ENCODE data around the gene TFAP2C. TPM values are rescaled to one million over a fixed set of nuclear protein-coding genes. Genes with fewer than 3 reads are reported as not detected.

The TFAP2C gene
- total RNA-seq, 1 experiment from 2014 or later: 2.8 TPM

DNA sequence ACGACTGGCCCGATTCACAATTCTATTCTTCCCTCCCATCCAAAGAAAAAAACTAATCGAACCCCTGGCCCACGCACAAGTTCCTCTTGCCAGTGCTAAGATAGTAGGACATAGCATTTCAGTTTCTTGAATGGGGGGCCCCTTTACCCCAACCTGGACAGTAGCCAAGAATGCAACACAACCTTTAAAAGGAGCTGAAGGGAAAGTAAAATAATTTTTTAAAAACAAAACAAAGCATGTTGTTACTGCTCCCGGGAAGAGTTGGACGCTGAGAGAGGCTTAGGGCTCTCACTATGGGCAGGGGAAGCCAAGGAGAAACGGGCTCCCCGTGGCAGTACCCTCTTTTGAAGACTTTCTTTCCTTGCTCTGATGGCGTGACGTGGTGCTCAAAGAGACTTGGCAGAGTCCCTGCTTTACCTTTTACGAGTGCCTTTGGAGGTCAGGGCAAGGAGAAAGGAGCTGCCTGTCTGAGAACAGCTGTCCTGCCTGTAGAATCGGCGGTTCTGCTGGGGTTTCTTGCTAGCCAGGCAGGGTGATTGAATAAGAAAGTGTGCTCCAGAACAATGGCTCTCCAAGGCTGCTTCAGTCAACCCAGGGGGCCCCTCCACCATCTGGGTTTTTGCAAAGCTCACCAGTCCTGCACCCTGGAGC is 5.8 kb downstream of the TFAP2C start:
- Histone ChIP-seq H3K4me1 (ENCODE audit: control insufficient read depth, insufficient read depth, low read length) (0 out of 2 replicates have a peak, but pooled peaks cover 6% of the 10 kb centered on the region), H3K27ac (ENCODE audit: low read length) (no peak overlapping the region), H3K27me3 (ENCODE audit: control insufficient read depth, insufficient read depth, low read length) (no peaks in the 10 kb centered on the region), H3K4me3 (ENCODE audit: low read depth in 2 of 2, low read length in 2 of 2) (no peak overlapping the region; a peak in 1 of 4 replicates), H3K9me3 (ENCODE audit: control insufficient read depth, insufficient read depth, low read depth, low read length) (no peaks in the 10 kb centered on the region), H3K36me3 (ENCODE audit: control insufficient read depth, insufficient read depth, low read length) (peaks cover 1% of the 10 kb centered on the region; the same call in 1 of the 2 replicates)
- in situ Hi-C loops (cut with HindIII; ENCODE audit: low pct_unique_long_range_greater_than_20kb, low sequenced_read_pairs): no loop called here
- DNase-seq (ENCODE audit: low read depth, low spot score) (no peak), ATAC-seq (no peak)
- ChIA-PET CTCF (interaction anchor here (0.6 kb wide), 2 partner anchors 335 to 960 kb away, joined by 3 to 7 read pairs; no protein-coding TSS in a partner anchor), POLR2A (no interaction called here)
- TF ChIP-seq SIN3A (IDR thresholded peaks at IDR 0.05; ENCODE audit: borderline replicate concordance, insufficient read depth, low read depth, low read length): no peak
- TF ChIP-seq, protein P1, sequence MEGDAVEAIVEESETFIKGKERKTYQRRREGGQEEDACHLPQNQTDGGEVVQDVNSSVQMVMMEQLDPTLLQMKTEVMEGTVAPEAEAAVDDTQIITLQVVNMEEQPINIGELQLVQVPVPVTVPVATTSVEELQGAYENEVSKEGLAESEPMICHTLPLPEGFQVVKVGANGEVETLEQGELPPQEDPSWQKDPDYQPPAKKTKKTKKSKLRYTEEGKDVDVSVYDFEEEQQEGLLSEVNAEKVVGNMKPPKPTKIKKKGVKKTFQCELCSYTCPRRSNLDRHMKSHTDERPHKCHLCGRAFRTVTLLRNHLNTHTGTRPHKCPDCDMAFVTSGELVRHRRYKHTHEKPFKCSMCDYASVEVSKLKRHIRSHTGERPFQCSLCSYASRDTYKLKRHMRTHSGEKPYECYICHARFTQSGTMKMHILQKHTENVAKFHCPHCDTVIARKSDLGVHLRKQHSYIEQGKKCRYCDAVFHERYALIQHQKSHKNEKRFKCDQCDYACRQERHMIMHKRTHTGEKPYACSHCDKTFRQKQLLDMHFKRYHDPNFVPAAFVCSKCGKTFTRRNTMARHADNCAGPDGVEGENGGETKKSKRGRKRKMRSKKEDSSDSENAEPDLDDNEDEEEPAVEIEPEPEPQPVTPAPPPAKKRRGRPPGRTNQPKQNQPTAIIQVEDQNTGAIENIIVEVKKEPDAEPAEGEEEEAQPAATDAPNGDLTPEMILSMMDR (IDR thresholded peaks at IDR 0.05): no peak
- TF ChIP-seq, protein P2, sequence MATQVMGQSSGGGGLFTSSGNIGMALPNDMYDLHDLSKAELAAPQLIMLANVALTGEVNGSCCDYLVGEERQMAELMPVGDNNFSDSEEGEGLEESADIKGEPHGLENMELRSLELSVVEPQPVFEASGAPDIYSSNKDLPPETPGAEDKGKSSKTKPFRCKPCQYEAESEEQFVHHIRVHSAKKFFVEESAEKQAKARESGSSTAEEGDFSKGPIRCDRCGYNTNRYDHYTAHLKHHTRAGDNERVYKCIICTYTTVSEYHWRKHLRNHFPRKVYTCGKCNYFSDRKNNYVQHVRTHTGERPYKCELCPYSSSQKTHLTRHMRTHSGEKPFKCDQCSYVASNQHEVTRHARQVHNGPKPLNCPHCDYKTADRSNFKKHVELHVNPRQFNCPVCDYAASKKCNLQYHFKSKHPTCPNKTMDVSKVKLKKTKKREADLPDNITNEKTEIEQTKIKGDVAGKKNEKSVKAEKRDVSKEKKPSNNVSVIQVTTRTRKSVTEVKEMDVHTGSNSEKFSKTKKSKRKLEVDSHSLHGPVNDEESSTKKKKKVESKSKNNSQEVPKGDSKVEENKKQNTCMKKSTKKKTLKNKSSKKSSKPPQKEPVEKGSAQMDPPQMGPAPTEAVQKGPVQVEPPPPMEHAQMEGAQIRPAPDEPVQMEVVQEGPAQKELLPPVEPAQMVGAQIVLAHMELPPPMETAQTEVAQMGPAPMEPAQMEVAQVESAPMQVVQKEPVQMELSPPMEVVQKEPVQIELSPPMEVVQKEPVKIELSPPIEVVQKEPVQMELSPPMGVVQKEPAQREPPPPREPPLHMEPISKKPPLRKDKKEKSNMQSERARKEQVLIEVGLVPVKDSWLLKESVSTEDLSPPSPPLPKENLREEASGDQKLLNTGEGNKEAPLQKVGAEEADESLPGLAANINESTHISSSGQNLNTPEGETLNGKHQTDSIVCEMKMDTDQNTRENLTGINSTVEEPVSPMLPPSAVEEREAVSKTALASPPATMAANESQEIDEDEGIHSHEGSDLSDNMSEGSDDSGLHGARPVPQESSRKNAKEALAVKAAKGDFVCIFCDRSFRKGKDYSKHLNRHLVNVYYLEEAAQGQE (IDR thresholded peaks at IDR 0.05; ENCODE audit: insufficient read depth in 1 of 2, low read depth in 2 of 2, low read length in 1 of 2): no peak
- TF ChIP-seq POLR2AphosphoS5 (IDR thresholded peaks at IDR 0.05; ENCODE audit: low read depth, low read length): no peak
- no peak for TF ChIP-seq TCF7L2 (IDR thresholded peaks at IDR 0.05; ENCODE audit: low read depth, low read length)
- intact Hi-C loops (cut with micrococcal nuclease; ENCODE audit: unreplicated experiment): no loop called here
- no TSS peak for BruUV-seq (replicated peaks)

DNA sequence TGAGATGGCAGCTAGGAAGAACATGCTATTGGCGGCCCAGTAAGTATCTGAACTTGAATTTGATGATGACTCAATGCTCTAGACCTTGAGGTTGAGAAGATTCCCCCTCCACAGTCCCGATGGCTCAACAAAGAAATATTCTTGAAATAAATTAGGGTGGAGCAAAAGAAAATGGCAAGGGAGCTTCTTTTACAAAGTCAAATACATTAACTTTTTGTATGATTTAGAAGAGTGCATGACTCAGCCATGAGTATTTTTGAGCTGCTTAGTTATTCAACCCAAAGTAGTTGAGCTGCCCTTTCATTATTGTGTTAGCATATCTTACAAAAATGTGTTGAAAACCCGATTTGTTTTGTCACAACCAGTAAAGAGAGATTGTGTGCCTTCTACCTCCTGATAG is 7.6 kb downstream of the TFAP2C start:
- in situ Hi-C loops (cut with HindIII; ENCODE audit: low pct_unique_long_range_greater_than_20kb, low sequenced_read_pairs) (no loop called here), intact Hi-C loops (cut with micrococcal nuclease; ENCODE audit: unreplicated experiment) (no loop called here)
- ATAC-seq (no peak), DNase-seq (ENCODE audit: low read depth, low spot score) (no peak)
- no peak for TF ChIP-seq POLR2AphosphoS5 (IDR thresholded peaks at IDR 0.05; ENCODE audit: low read depth, low read length)
- TF ChIP-seq TCF7L2 (IDR thresholded peaks at IDR 0.05; ENCODE audit: low read depth, low read length): no peak
- TF ChIP-seq, protein P1 (IDR thresholded peaks at IDR 0.05): no peak
- TF ChIP-seq SIN3A (IDR thresholded peaks at IDR 0.05; ENCODE audit: borderline replicate concordance, insufficient read depth, low read depth, low read length): no peak
- TF ChIP-seq, protein P2 (IDR thresholded peaks at IDR 0.05; ENCODE audit: insufficient read depth in 1 of 2, low read depth in 2 of 2, low read length in 1 of 2): no peak
- Histone ChIP-seq H3K36me3 (ENCODE audit: control insufficient read depth, insufficient read depth, low read length) (no peaks in the 10 kb centered on the region), H3K27me3 (ENCODE audit: control insufficient read depth, insufficient read depth, low read length) (no peaks in the 10 kb centered on the region), H3K27ac (ENCODE audit: low read length) (no peak overlapping the region), H3K4me1 (ENCODE audit: control insufficient read depth, insufficient read depth, low read length) (0 out of 2 replicates have a peak, but pooled peaks cover 6% of the 10 kb centered on the region), H3K4me3 (ENCODE audit: low read depth in 2 of 2, low read length in 2 of 2) (no peak overlapping the region), H3K9me3 (ENCODE audit: control insufficient read depth, insufficient read depth, low read depth, low read length) (no peaks in the 10 kb centered on the region)
- ChIA-PET POLR2A (no interaction called here), CTCF (no interaction called here)
- no TSS peak for BruUV-seq (replicated peaks)
